Measurements from ENCODE around the gene SHANK3.

- no peak for TF ChIP-seq CTCF (optimal IDR thresholded peaks at IDR 0.05 in 1 of 3, IDR thresholded peaks at IDR 0.05 in 1 of 3, conservative IDR thresholded peaks at IDR 0.05 in 1 of 3; ENCODE audit: extremely low read depth in 1 of 3, insufficient read depth in 2 of 3, low read length in 3 of 3)
- no peak for TF ChIP-seq EZH2 (IDR thresholded peaks at IDR 0.05; ENCODE audit: low read length)
These were observed 48.7 kb downstream of the SHANK3 start for GRCh38 chr22:50721257-50721844.
